HCT116 (cell line): ENCODE measurements around the gene FAM83E. TPM values are rescaled to one million over a fixed set of nuclear protein-coding genes. Genes with fewer than 3 reads are reported as not detected.
A peak's percentile ranks its signal among the peaks of the same experiment; 100 is the strongest.

Experiments
- ATAC-seq: fragments of 200-7000 bp; cut with Tn5 transposase; 2 replicates; pipeline ENCODE4 v1.9.1; 2020; ENCODE audit warnings: mild to moderate bottlenecking, moderate library complexity
- BruUV-seq: library from RNA; stranded (reverse); fragments of 400-500 nt; replicated peaks from 2 replicates; lab custom pipeline; 2021; lab: Mats Ljungman, UMichigan
- CTCF ChIA-PET: fragments of 300-600 bp; sonication (Branson Sonifier 250); formaldehyde crosslinking; loops from one replicate; lab custom pipeline; 2021; ENCODE audit warnings: antibody characterized with exemption; lab: Charles Lee
- POLR2A ChIA-PET: fragments of 300-600, 350-600 bp; sonication (Branson Sonifier 250); formaldehyde crosslinking; loops from one replicate; lab custom pipeline; 2021; ENCODE audit warnings: antibody characterized with exemption; lab: Charles Lee
- RAD21 ChIA-PET, 2 experiments: fragments of 300-600 bp; sonication (Branson Sonifier 250); formaldehyde crosslinking; loops; one replicate each; lab custom pipeline; 2023; ENCODE audit warnings: low total read pairs in 2 of 2; ENCODE audit not compliant: uncharacterized antibody in 2 of 2, unreplicated experiment in 2 of 2, low non-redundant PET in 1 of 2; lab: Charles Lee
- DNase-seq: peaks from one replicate; pipeline ENCODE4 v3.0.0-alpha.2; 2010; ENCODE audit warnings: low read depth, low spot score
- H2AFZ ChIP-seq: fragments of 200-600 bp; shearing (Covaris generic), sonication (generic); 2 replicates; pipeline ENCODE4 v1.6.1; 2017; ENCODE audit warnings: low read depth, mixed run types, mixed read lengths, antibody characterized with exemption, low read length; ENCODE audit not compliant: poor library complexity, severe bottlenecking
- H3K27ac ChIP-seq: 2 replicates; pipeline ENCODE4 v1.5.1; 2012; ENCODE audit warnings: low read depth, low read length
- H3K27me3 ChIP-seq: fragments of 200-600 bp; sonication (generic); 2 replicates; pipeline ENCODE4 v1.6.1; 2016; ENCODE audit warnings: mixed run types, low read length, mixed read lengths; ENCODE audit not compliant: insufficient read depth
- H3K36me3 ChIP-seq, 2 experiments: fragments of 200-500 bp in 1 of 2; fragments of 200-600 bp in 1 of 2; sonication (Bioruptor generic) in 1 of 2; sonication (generic) in 1 of 2; 2 replicates each; pipeline versions ENCODE4 v1.5.1 to v1.6.1; 2014 to 2016; ENCODE audit warnings: low read length in 2 of 2, inconsistent platforms in 1 of 2, mixed read lengths in 1 of 2, mixed run types in 1 of 2; ENCODE audit not compliant: insufficient read depth in 2 of 2, control insufficient read depth in 1 of 2
- H3K4me1 ChIP-seq, 2 experiments: fragments of 200-600 bp in 1 of 2; sonication (generic) in 1 of 2; 2 replicates each; pipeline versions ENCODE4 v1.5.1 to v1.6.1; 2012 to 2017; ENCODE audit warnings: low read length in 2 of 2, inconsistent platforms in 1 of 2, mild to moderate bottlenecking in 1 of 2, mixed read lengths in 1 of 2, mixed run types in 1 of 2, moderate library complexity in 1 of 2; ENCODE audit not compliant: insufficient read depth in 2 of 2, control insufficient read depth in 1 of 2
- H3K4me2 ChIP-seq: fragments of 200-600 bp; sonication (generic); 2 replicates; pipeline ENCODE4 v1.6.1; 2017; ENCODE audit warnings: mixed run types, low read length, mixed read lengths
- H3K4me3 ChIP-seq, 2 experiments: fragments of 200-600 bp in 1 of 2; sonication (generic) in 1 of 2; replicated peaks in 1 of 2; 2 replicates each; pipeline ENCODE4 v1.5.1; 2011 to 2016; ENCODE audit warnings: low read length in 2 of 2, control low read depth in 1 of 2, low read depth in 1 of 2, mild to moderate bottlenecking in 1 of 2, mixed read lengths in 1 of 2, mixed run types in 1 of 2
- H3K79me2 ChIP-seq: fragments of 200-600 bp; sonication (generic); 2 replicates; pipeline ENCODE4 v1.6.1; 2017; ENCODE audit warnings: mild to moderate bottlenecking, mixed run types, low read length, moderate library complexity, mixed read lengths; ENCODE audit not compliant: insufficient read depth
- H3K9ac ChIP-seq: fragments of 200-600 bp; sonication (generic); 2 replicates; pipeline ENCODE4 v1.6.1; 2016; ENCODE audit warnings: low read length, mixed read lengths
- H3K9me2 ChIP-seq: fragments of 200-600 bp; sonication (generic), shearing (Covaris generic); 2 replicates; pipeline ENCODE4 v1.6.1; 2017; ENCODE audit warnings: mixed run types, mild to moderate bottlenecking, moderate library complexity; ENCODE audit not compliant: insufficient read depth
- H3K9me3 ChIP-seq, 2 experiments: fragments of 200-500 bp in 1 of 2; fragments of 200-600 bp in 1 of 2; sonication (Bioruptor generic) in 1 of 2; sonication (generic) in 1 of 2; 2 replicates each; pipeline ENCODE4 v1.6.1; 2014 to 2017; ENCODE audit warnings: low read length in 2 of 2, mixed read lengths in 2 of 2, inconsistent platforms in 1 of 2, low read depth in 1 of 2, mild to moderate bottlenecking in 1 of 2, mixed run types in 1 of 2, moderate library complexity in 1 of 2; ENCODE audit not compliant: control insufficient read depth in 1 of 2, insufficient read depth in 1 of 2
- H4K20me1 ChIP-seq: fragments of 200-600 bp; sonication (generic), shearing (Covaris generic); 2 replicates; pipeline ENCODE4 v1.6.1; 2017; ENCODE audit warnings: mixed run types, mild to moderate bottlenecking, moderate library complexity; ENCODE audit not compliant: insufficient read depth
- ATF3 ChIP-seq: IDR thresholded peaks from 2 replicates; pipeline ENCODE4 v1.6.1; 2012
- CTCF ChIP-seq, 3 experiments: fragments of 200-600 bp in 1 of 3; sonication (generic) in 1 of 3; IDR thresholded peaks in 2 of 3; conservative IDR thresholded peaks in 1 of 3; 2 replicates each; pipeline ENCODE4 v1.5.1; 2012 to 2017; ENCODE audit warnings: low read depth in 2 of 3, low read length in 2 of 3, antibody characterized with exemption in 1 of 3, borderline replicate concordance in 1 of 3, control low read depth in 1 of 3, mild to moderate bottlenecking in 1 of 3, mixed read lengths in 1 of 3, mixed run types in 1 of 3, moderate library complexity in 1 of 3; ENCODE audit not compliant: insufficient read depth in 1 of 3
- ELF1 ChIP-seq: IDR thresholded peaks from 2 replicates; pipeline ENCODE4 v1.6.1; 2012; ENCODE audit warnings: low read depth, borderline replicate concordance
- EZH2phosphoT487 ChIP-seq: fragments of 200-600 bp; IDR thresholded peaks from 2 replicates; pipeline ENCODE4 v1.6.1; 2018; ENCODE audit warnings: antibody characterized with exemption, borderline replicate concordance
- FOSL1 ChIP-seq: IDR thresholded peaks from 2 replicates; pipeline ENCODE4 v1.6.1; 2012; ENCODE audit warnings: low read depth
- JUND ChIP-seq: IDR thresholded peaks from 2 replicates; pipeline ENCODE4 v1.6.1; 2012
- MAX ChIP-seq: IDR thresholded peaks from 2 replicates; pipeline ENCODE4 v1.6.1; 2012
- POLR2A ChIP-seq: IDR thresholded peaks from 2 replicates; pipeline ENCODE4 v1.7.0; 2011; ENCODE audit warnings: borderline replicate concordance; ENCODE audit not compliant: insufficient read depth, insufficient read length; ENCODE audit errors: extremely low read depth
- POLR2AphosphoS5 ChIP-seq: IDR thresholded peaks from 2 replicates; pipeline ENCODE4 v1.6.1; 2011; ENCODE audit warnings: mild to moderate bottlenecking, low read depth, low read length, moderate library complexity
- RAD21 ChIP-seq: IDR thresholded peaks from 2 replicates; pipeline ENCODE4 v1.6.1; 2012; ENCODE audit warnings: low read depth, mild to moderate bottlenecking
- REST ChIP-seq: IDR thresholded peaks from 2 replicates; pipeline ENCODE4 v1.6.1; 2012; ENCODE audit warnings: low read depth
- SIN3A ChIP-seq: IDR thresholded peaks from 2 replicates; pipeline ENCODE4 v1.6.1; 2012; ENCODE audit warnings: low read depth
- SP1 ChIP-seq: IDR thresholded peaks from 2 replicates; pipeline ENCODE4 v1.6.1; 2012; ENCODE audit warnings: low read depth
- SRF ChIP-seq: IDR thresholded peaks from 2 replicates; pipeline ENCODE4 v1.6.1; 2012; ENCODE audit warnings: low read depth
- YY1 ChIP-seq: IDR thresholded peaks from 2 replicates; pipeline ENCODE4 v1.6.1; 2011; ENCODE audit warnings: low read length, low read depth, moderate library complexity, mild to moderate bottlenecking; ENCODE audit not compliant: insufficient replicate concordance; ENCODE audit errors: extremely low read depth
- ZBTB33 ChIP-seq: IDR thresholded peaks from 2 replicates; pipeline ENCODE4 v1.6.1; 2011; ENCODE audit warnings: mild to moderate bottlenecking, low read length, moderate library complexity; ENCODE audit not compliant: insufficient replicate concordance; ENCODE audit errors: extremely low read depth
- ZFX ChIP-seq: fragments of 450-650 bp; IDR thresholded peaks from 2 replicates; pipeline ENCODE4 v1.6.1; 2017
- ZNF274 ChIP-seq: fragments of 200-500 bp; sonication (Bioruptor generic); IDR thresholded peaks from 2 replicates; pipeline ENCODE4 v1.6.1; 2014; ENCODE audit warnings: mild to moderate bottlenecking, low read depth, low read length, inconsistent platforms
- intact Hi-C: fragments of 100-400 bp; cut with micrococcal nuclease; formaldehyde crosslinking; loops from 2 replicates; pipeline ENCODE4 v1.10.0; 2022
- total RNA-seq: library from RNA; stranded (reverse); gene quantifications from one replicate; pipeline ENCODE4 v1.2.1, GENCODE V29; 2021; ENCODE audit not compliant: unreplicated experiment

FAM83E gene
- total RNA-seq, 1 experiment from 2014 or later, result 6.8 TPM

- CTCF ChIA-PET, result interaction anchor here (0.7 to 2.4 kb wide), 16 partner anchors 8 to 325 kb away, joined by 3 to 14 read pairs (median 4); partner anchors contain the start of genes FUT2, RPL18 and SPHK2
- POLR2A ChIA-PET, result interaction anchor here (0.7 to 2.5 kb wide), 15 partner anchors 9 to 1361 kb away, joined by 3 to 27 read pairs (median 4); partner anchors contain the start of genes DBP, FUT2, PPP1R15A and RPL18
- Histone ChIP-seq H3K9me2 (no peaks in the 10 kb centered on the region), H3K9ac (peak within 1 kb of the TSS; percentile 56), H3K36me3 (no peaks in the 10 kb centered on the region), H4K20me1 (no peaks in the 10 kb centered on the region), H2AFZ (no peak within 1 kb of the TSS), H3K9me3 (no peaks in the 10 kb centered on the region), H3K79me2 (no peaks in the 10 kb centered on the region), H3K4me3 (peak within 1 kb of the TSS; percentile 55 to 58), H3K4me1 (peaks cover 19 to 52% of the 10 kb centered on the region in 2 experiments), H3K27ac (peak within 1 kb of the TSS; percentile 83), H3K27me3 (no peaks in the 10 kb centered on the region), H3K4me2 (peak within 1 kb of the TSS; percentile 85)
- DNase-seq (peak; percentile 77), ATAC-seq (peak; percentile 83)
- RAD21 ChIA-PET, result interaction anchor here (0.9 to 1.4 kb wide), 4 partner anchors 30 to 197 kb away, joined by 3 to 5 read pairs (median 3); no protein-coding TSS in a partner anchor
- BruUV-seq, result no TSS peak
- intact Hi-C loops, result loop anchor here (2.0 kb wide), 3 partner anchors 143 to 197 kb away; no protein-coding TSS in a partner anchor
- TF ChIP-seq RAD21 (peak; percentile 95), MAX (peak; percentile 88; the same call in 1 of the 2 replicates), YY1 (peak; percentile 49), JUND (no peak), SP1 (peak; percentile 79), REST (no peak), ZNF274 (no peak), ZBTB33 (no peak), EZH2phosphoT487 (no peak), SIN3A (no peak), POLR2AphosphoS5 (no peak; the same call in 1 of the 2 replicates), ELF1 (no peak), FOSL1 (no peak), POLR2A (no peak), SRF (no peak), ATF3 (no peak), CTCF (IDR thresholded peaks at IDR 0.05 in 2 of 3, conservative IDR thresholded peaks at IDR 0.05 in 1 of 3; ENCODE audit: borderline replicate concordance in 1 of 3, insufficient read depth in 1 of 3, low read depth in 2 of 3, low read length in 2 of 3) (peak in 2 of 3 experiments; percentile 83 to 91; a peak in 5 of 6 replicates), ZFX (no peak)
Measured at GRCh38 chr19:48646001-48646721, 31.3 kb upstream of the FAM83E start, which contains the start of gene CA11. Gene CA11 (minus strand): TSS chr19:48646187. CDS start chr19:48645632, 555 bp downstream.
